WTC11 (cell line): ENCODE results near the gene NFE2L3. TPM values are rescaled to one million over a fixed set of nuclear protein-coding genes. Genes with fewer than 3 reads are reported as not detected.

ENCODE experiments used
- ATAC-seq: fragments of 200-7000 bp; cut with Tn5 transposase; 2 replicates; pipeline ENCODE4 v1.10.0; 2021; ENCODE audit warnings: mild to moderate bottlenecking, moderate library complexity
- CTCF ChIA-PET: fragments of 300-600 bp; sonication (Branson Sonifier 250); formaldehyde crosslinking; loops from one replicate; lab custom pipeline; 2021; ENCODE audit warnings: antibody characterized with exemption; lab: Charles Lee
- POLR2A ChIA-PET: fragments of 350-600 bp; sonication (Branson Sonifier 250); formaldehyde crosslinking; loops from one replicate; lab custom pipeline; 2021; ENCODE audit warnings: antibody characterized with exemption; lab: Charles Lee
- DNase-seq: peaks from one replicate; pipeline ENCODE4 v3.0.0; 2021; ENCODE audit warnings: low spot score
- H3K27ac Mint-ChIP-seq: 2 replicates; pipeline ENCODE4 v1.8.0; 2021; ENCODE audit warnings: mixed read lengths
- H3K27me3 Mint-ChIP-seq: 2 replicates; pipeline ENCODE4 v1.8.0; 2021; ENCODE audit warnings: low read depth, mild to moderate bottlenecking, moderate library complexity, mixed read lengths
- H3K36me3 Mint-ChIP-seq: 2 replicates; pipeline ENCODE4 v1.8.0; 2021; ENCODE audit warnings: mixed read lengths
- H3K4me1 Mint-ChIP-seq: 2 replicates; pipeline ENCODE4 v1.8.0; 2022; ENCODE audit warnings: mixed read lengths
- H3K4me3 Mint-ChIP-seq: 2 replicates; pipeline ENCODE4 v1.8.0; 2021; ENCODE audit warnings: mild to moderate bottlenecking, moderate library complexity, mixed read lengths
- H3K9me3 Mint-ChIP-seq: 2 replicates; pipeline ENCODE4 v1.8.0; 2021; ENCODE audit warnings: mixed read lengths
- AR ChIP-seq: fragments of 250-450 bp; sonication (Bioruptor Pico); IDR thresholded peaks from 2 replicates; pipeline ENCODE4 v1.9.0; 2021; ENCODE audit warnings: mild to moderate bottlenecking
- ARID4B ChIP-seq: sonication (generic); formaldehyde crosslinking; IDR thresholded peaks from 2 replicates; pipeline ENCODE4 v1.8.0; 2023; ENCODE audit warnings: missing genetic modification reagents, mild to moderate bottlenecking, borderline replicate concordance
- ATF3 ChIP-seq: sonication (generic); formaldehyde crosslinking; conservative IDR thresholded peaks from 2 replicates; pipeline ENCODE4 v1.8.1; 2022; ENCODE audit warnings: mild to moderate bottlenecking, missing genetic modification reagents
- ATF6 ChIP-seq: sonication (generic); formaldehyde crosslinking; IDR thresholded peaks from 2 replicates; pipeline ENCODE4 v1.8.1; 2023; ENCODE audit warnings: mild to moderate bottlenecking, missing genetic modification reagents
- ELF4 ChIP-seq: sonication (generic); formaldehyde crosslinking; IDR thresholded peaks from 2 replicates; pipeline ENCODE4 v1.8.1; 2022; ENCODE audit warnings: low read depth, mild to moderate bottlenecking, moderate library complexity, missing genetic modification reagents
- ERG ChIP-seq: fragments of 250-450 bp; sonication (Bioruptor Pico); IDR thresholded peaks from 2 replicates; pipeline ENCODE4 v1.8.0; 2021; ENCODE audit warnings: mild to moderate bottlenecking
- ESRRA ChIP-seq: sonication (generic); formaldehyde crosslinking; IDR thresholded peaks from 2 replicates; pipeline ENCODE4 v1.8.1; 2022; ENCODE audit warnings: mild to moderate bottlenecking, missing genetic modification reagents, borderline replicate concordance
- FOXJ3 ChIP-seq: sonication (generic); formaldehyde crosslinking; IDR thresholded peaks from 2 replicates; pipeline ENCODE4 v1.9.0; 2021; ENCODE audit warnings: missing genetic modification reagents, mild to moderate bottlenecking, borderline replicate concordance
- GABPB1 ChIP-seq: sonication (generic); formaldehyde crosslinking; IDR thresholded peaks from 2 replicates; pipeline ENCODE4 v1.8.1; 2023; ENCODE audit warnings: mild to moderate bottlenecking, missing genetic modification reagents
- GRHL2 ChIP-seq: fragments of 250-450 bp; sonication (Bioruptor Pico); IDR thresholded peaks from 2 replicates; pipeline ENCODE4 v1.8.0; 2022; ENCODE audit warnings: mild to moderate bottlenecking, moderate library complexity; ENCODE audit not compliant: insufficient replicate concordance, severe bottlenecking
- GTF2I ChIP-seq: fragments of 250-450 bp; sonication (Bioruptor Pico); conservative IDR thresholded peaks from 2 replicates; pipeline ENCODE4 v1.4.0; 2021; ENCODE audit warnings: mild to moderate bottlenecking
- HMGXB4 ChIP-seq: sonication (generic); formaldehyde crosslinking; IDR thresholded peaks from 2 replicates; pipeline ENCODE4 v1.8.1; 2023; ENCODE audit warnings: mild to moderate bottlenecking, moderate library complexity, missing genetic modification reagents
- NR3C1 ChIP-seq: sonication (generic); formaldehyde crosslinking; conservative IDR thresholded peaks from 2 replicates; pipeline ENCODE4 v1.8.1; 2023; ENCODE audit warnings: low read depth, mild to moderate bottlenecking, missing genetic modification reagents
- RELA ChIP-seq: sonication (generic); formaldehyde crosslinking; IDR thresholded peaks from 2 replicates; pipeline ENCODE4 v1.8.1; 2022; ENCODE audit warnings: missing genetic modification reagents, mild to moderate bottlenecking, borderline replicate concordance
- SMAD4 ChIP-seq: sonication (generic); formaldehyde crosslinking; IDR thresholded peaks from 2 replicates; pipeline ENCODE4 v1.8.0; 2022; ENCODE audit warnings: mild to moderate bottlenecking, missing genetic modification reagents
- SOX15 ChIP-seq: fragments of 250-450 bp; sonication (Bioruptor Pico); IDR thresholded peaks from 2 replicates; pipeline ENCODE4 v1.9.0; 2021; ENCODE audit warnings: mild to moderate bottlenecking
- USF1 ChIP-seq: sonication (generic); formaldehyde crosslinking; IDR thresholded peaks from 2 replicates; pipeline ENCODE4 v1.8.0; 2022; ENCODE audit warnings: mild to moderate bottlenecking, missing genetic modification reagents
- USF2 ChIP-seq: sonication (generic); formaldehyde crosslinking; IDR thresholded peaks from 2 replicates; pipeline ENCODE4 v1.8.1; 2023; ENCODE audit warnings: mild to moderate bottlenecking, missing genetic modification reagents, moderate library complexity
- ZMAT4 ChIP-seq: fragments of 250-450 bp; sonication (Bioruptor Pico); IDR thresholded peaks from 2 replicates; pipeline ENCODE4 v1.9.0; 2021; ENCODE audit warnings: mild to moderate bottlenecking
- total RNA-seq: library from RNA; stranded (reverse); gene quantifications from 3 replicates; pipeline ENCODE4 v1.2.3, GENCODE V29; 2021

NFE2L3 gene
- total RNA-seq, 1 experiment from 2014 or later = 66.8 TPM

GRCh38 chr7:26233902-26234511, 82.0 kb downstream of the NFE2L3 start:
- no peaks in the 10 kb centered on the region for H3K27me3 Mint-ChIP-seq
- H3K9me3 Mint-ChIP-seq = peaks cover 7% of the 10 kb centered on the region
- CTCF ChIA-PET = interaction anchor here (1.7 kb wide), 1 partner anchor 11 kb away, joined by 6 read pairs; no protein-coding TSS in a partner anchor
- no peak overlapping the region for H3K4me3 Mint-ChIP-seq
- POLR2A ChIA-PET = no interaction called here
- no peak overlapping the region for H3K27ac Mint-ChIP-seq
- ATAC-seq = no peak
- H3K36me3 Mint-ChIP-seq = no peaks in the 10 kb centered on the region; the same call in 1 of the 2 replicates
- no peak for DNase-seq
- peaks cover 5% of the 10 kb centered on the region; the same call in 1 of the 2 replicates for H3K4me1 Mint-ChIP-seq
- TF ChIP-seq RELA (CRISPR knock-in tag) (no peak), GRHL2 (CRISPR knock-in tag) (no peak), ATF6 (no peak), GABPB1 (CRISPR knock-in tag) (no peak), SMAD4 (CRISPR knock-in tag) (no peak), GTF2I (CRISPR knock-in tag) (no peak), ATF3 (CRISPR knock-in tag) (no peak), NR3C1 (CRISPR knock-in tag) (no peak), USF2 (no peak), FOXJ3 (CRISPR knock-in tag) (no peak), ERG (CRISPR knock-in tag) (no peak), ARID4B (CRISPR knock-in tag) (no peak), HMGXB4 (no peak), AR (CRISPR knock-in tag) (no peak), USF1 (CRISPR knock-in tag) (no peak), ZMAT4 (CRISPR knock-in tag) (no peak), SOX15 (no peak), ESRRA (CRISPR knock-in tag) (no peak), ELF4 (CRISPR knock-in tag) (no peak)
